NCI-H2081 treated with DMSO at 0.1 percent for 48 hours (cell line): ENCODE data around the gene DNASE2B.

Experiments
- DNase-seq: peaks from one replicate; lab custom pipeline; 2025; lab: John Stamatoyannopoulos, UW

Gene DNASE2B

GRCh38 chr1:84374991-84375696, 23.1 kb upstream of the DNASE2B start:
- DNase-seq, result no peak

GRCh38 chr1:84376000-84376910, 22.0 kb upstream of the DNASE2B start:
- no peak for DNase-seq

GRCh38 chr1:84377480-84378095, 20.7 kb upstream of the DNASE2B start:
- DNase-seq, result no peak

GRCh38 chr1:84379138-84379916, 19.0 kb upstream of the DNASE2B start:
- no peak for DNase-seq

- no peak for DNase-seq
Observed at GRCh38 chr1:84379917-84380180, 18.4 kb upstream of the DNASE2B start.

GRCh38 chr1:84382127-84382526, 16.2 kb upstream of the DNASE2B start:
- DNase-seq, result no peak

GRCh38 chr1:84385347-84385746, 12.9 kb upstream of the DNASE2B start:
- no peak for DNase-seq

GRCh38 chr1:84386716-84387479, 11.4 kb upstream of the DNASE2B start:
- DNase-seq, result no peak

GRCh38 chr1:84387480-84388163, 10.7 kb upstream of the DNASE2B start:
- DNase-seq, result no peak

- DNase-seq, result no peak
Observed at GRCh38 chr1:84390226-84390625, 8.1 kb upstream of the DNASE2B start.

GRCh38 chr1:84401156-84401555, 2.9 kb downstream of the DNASE2B start:
- no peak for DNase-seq

GRCh38 chr1:84402060-84402459, 3.8 kb downstream of the DNASE2B start:
- no peak for DNase-seq

GRCh38 chr1:84402501-84402900, 4.2 kb downstream of the DNASE2B start:
- DNase-seq, result no peak

GRCh38 chr1:84403347-84403746, 5.1 kb downstream of the DNASE2B start:
- no peak for DNase-seq

GRCh38 chr1:84406346-84406861, 8.1 kb downstream of the DNASE2B start:
- DNase-seq, result no peak

- no peak for DNase-seq
Observed at GRCh38 chr1:84407524-84407923, 9.2 kb downstream of the DNASE2B start.

- no peak for DNase-seq
Observed at GRCh38 chr1:84407958-84408422, 9.7 kb downstream of the DNASE2B start.

- no peak for DNase-seq
Observed at GRCh38 chr1:84409888-84410287, 11.6 kb downstream of the DNASE2B start.

GRCh38 chr1:84410328-84411095, 12.2 kb downstream of the DNASE2B start:
- no peak for DNase-seq
